ENCODE data around the gene ADAP1. TPM values are rescaled to one million over a fixed set of nuclear protein-coding genes. Genes with fewer than 3 reads are reported as not detected.

ADAP1 gene
- total RNA-seq, 1 experiment from 2014 or later = 3.1 TPM

GRCh38 chr7:983004-983615 lies 28.6 kb upstream of the ADAP1 start, which contains the start of gene CYP2W1:
Gene CYP2W1 (plus strand): TSS chr7:983181. CDS start chr7:983212, 31 bp downstream.
- H3K4me3 ChIP-seq (ENCODE audit: low read depth in 2 of 2, low read length in 2 of 2) = no peak within 1 kb of the TSS
- in situ Hi-C loops (cut with HindIII; ENCODE audit: low pct_unique_long_range_greater_than_20kb, low sequenced_read_pairs) (no loop called here), intact Hi-C loops (cut with micrococcal nuclease; ENCODE audit: unreplicated experiment) (no loop called here)
- peaks cover 29% of the 10 kb centered on the region for H3K4me1 ChIP-seq (ENCODE audit: control insufficient read depth, insufficient read depth, low read length)
- DNase-seq (ENCODE audit: low read depth, low spot score) (no peak), ATAC-seq (no peak)
- no TSS peak for BruUV-seq (replicated peaks)
- CTCF ChIA-PET = no interaction called here
- no peaks in the 10 kb centered on the region for H3K36me3 ChIP-seq (ENCODE audit: control insufficient read depth, insufficient read depth, low read length)
- POLR2A ChIA-PET = interaction anchor here (0.7 kb wide), 1 partner anchor 32 kb away, joined by 5 read pairs; no protein-coding TSS in a partner anchor
- H3K9me3 ChIP-seq (ENCODE audit: control insufficient read depth, insufficient read depth, low read depth, low read length) = no peaks in the 10 kb centered on the region
- no peak within 1 kb of the TSS for H3K27ac ChIP-seq (ENCODE audit: low read length)
- TF ChIP-seq TCF7L2 (IDR thresholded peaks at IDR 0.05; ENCODE audit: low read depth, low read length) = no peak
- no peaks in the 10 kb centered on the region for H3K27me3 ChIP-seq (ENCODE audit: control insufficient read depth, insufficient read depth, low read length)

GRCh38 chr7:982511-983003 lies 28.1 kb upstream of the ADAP1 start:
- H3K4me1 ChIP-seq (ENCODE audit: control insufficient read depth, insufficient read depth, low read length) = peaks cover 28% of the 10 kb centered on the region
- ATAC-seq = no peak
- H3K27ac ChIP-seq (ENCODE audit: low read length) = no peak overlapping the region
- no peaks in the 10 kb centered on the region for H3K36me3 ChIP-seq (ENCODE audit: control insufficient read depth, insufficient read depth, low read length)
- ChIA-PET CTCF (no interaction called here), POLR2A (interaction anchor here (0.7 kb wide), 1 partner anchor 31 kb away, joined by 5 read pairs; no protein-coding TSS in a partner anchor)
- H3K4me3 ChIP-seq (ENCODE audit: low read depth in 2 of 2, low read length in 2 of 2) = no peak overlapping the region
- no peaks in the 10 kb centered on the region for H3K9me3 ChIP-seq (ENCODE audit: control insufficient read depth, insufficient read depth, low read depth, low read length)
- no peak for DNase-seq (ENCODE audit: low read depth, low spot score)
- H3K27me3 ChIP-seq (ENCODE audit: control insufficient read depth, insufficient read depth, low read length) = no peaks in the 10 kb centered on the region
- TF ChIP-seq POLR2AphosphoS5 (IDR thresholded peaks at IDR 0.05; ENCODE audit: low read depth, low read length) = no peak
- no peak for TF ChIP-seq CTCF (IDR thresholded peaks at IDR 0.05)
- no TSS peak for BruUV-seq (replicated peaks)
- intact Hi-C loops (cut with micrococcal nuclease; ENCODE audit: unreplicated experiment) = no loop called here
- in situ Hi-C loops (cut with HindIII; ENCODE audit: low pct_unique_long_range_greater_than_20kb, low sequenced_read_pairs) = no loop called here

DNA sequence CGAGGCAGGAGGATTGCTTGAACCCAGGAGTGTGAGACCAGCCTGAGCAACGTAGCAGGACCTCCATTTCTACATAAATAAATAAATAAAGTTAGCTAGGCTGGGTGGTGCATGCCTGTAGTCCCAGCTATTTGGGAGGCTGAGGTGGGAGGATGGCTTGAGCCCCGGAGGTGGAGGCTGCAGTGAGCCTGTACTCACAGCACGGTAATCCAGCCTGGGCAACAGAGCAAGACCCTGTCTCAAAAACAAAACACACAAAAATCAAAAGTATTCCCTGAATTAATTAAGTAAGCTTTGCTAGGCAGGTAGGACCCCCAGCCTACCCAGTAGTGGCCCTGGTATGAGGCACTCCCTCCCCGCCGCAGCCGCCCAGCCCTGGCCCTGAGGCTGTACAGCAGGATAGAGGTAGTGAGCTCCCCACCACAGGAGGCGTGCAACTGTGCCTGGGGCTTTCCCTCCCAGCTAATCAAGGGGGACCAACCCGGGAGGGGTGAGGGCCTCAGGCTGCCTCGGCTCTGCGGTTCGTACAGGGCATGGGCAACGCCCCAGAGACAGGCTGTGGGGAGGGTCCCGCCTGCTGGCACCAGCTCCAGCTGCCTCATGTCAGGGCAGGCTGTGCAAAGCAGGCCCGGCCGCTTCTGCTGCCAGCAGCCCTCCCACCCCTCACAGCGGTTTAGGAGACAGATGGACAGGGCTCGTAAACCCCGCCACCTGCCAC lies 27.5 kb upstream of the ADAP1 start:
- ChIA-PET CTCF (no interaction called here), POLR2A (no interaction called here)
- peaks cover 28% of the 10 kb centered on the region for H3K4me1 ChIP-seq (ENCODE audit: control insufficient read depth, insufficient read depth, low read length)
- no peak overlapping the region for H3K4me3 ChIP-seq (ENCODE audit: low read depth in 2 of 2, low read length in 2 of 2)
- intact Hi-C loops (cut with micrococcal nuclease; ENCODE audit: unreplicated experiment) (no loop called here), in situ Hi-C loops (cut with HindIII; ENCODE audit: low pct_unique_long_range_greater_than_20kb, low sequenced_read_pairs) (no loop called here)
- TF ChIP-seq REST (IDR thresholded peaks at IDR 0.05; ENCODE audit: insufficient read depth in 1 of 2, low read depth in 2 of 2, low read length in 1 of 2) = no peak
- TF ChIP-seq POLR2AphosphoS5 (IDR thresholded peaks at IDR 0.05; ENCODE audit: low read depth, low read length) = no peak
- no peak for TF ChIP-seq TCF7L2 (IDR thresholded peaks at IDR 0.05; ENCODE audit: low read depth, low read length)
- TF ChIP-seq SIN3A (IDR thresholded peaks at IDR 0.05; ENCODE audit: borderline replicate concordance, insufficient read depth, low read depth, low read length) = no peak
- no peak for TF ChIP-seq CTCF (IDR thresholded peaks at IDR 0.05)
- H3K27me3 ChIP-seq (ENCODE audit: control insufficient read depth, insufficient read depth, low read length) = no peaks in the 10 kb centered on the region
- no peaks in the 10 kb centered on the region for H3K36me3 ChIP-seq (ENCODE audit: control insufficient read depth, insufficient read depth, low read length)
- DNase-seq (ENCODE audit: low read depth, low spot score) (no peak), ATAC-seq (no peak)
- no peak overlapping the region for H3K27ac ChIP-seq (ENCODE audit: low read length)
- no peaks in the 10 kb centered on the region for H3K9me3 ChIP-seq (ENCODE audit: control insufficient read depth, insufficient read depth, low read depth, low read length)
- BruUV-seq (replicated peaks) = no TSS peak
